ENCODE results near the gene OASL.

DNA sequence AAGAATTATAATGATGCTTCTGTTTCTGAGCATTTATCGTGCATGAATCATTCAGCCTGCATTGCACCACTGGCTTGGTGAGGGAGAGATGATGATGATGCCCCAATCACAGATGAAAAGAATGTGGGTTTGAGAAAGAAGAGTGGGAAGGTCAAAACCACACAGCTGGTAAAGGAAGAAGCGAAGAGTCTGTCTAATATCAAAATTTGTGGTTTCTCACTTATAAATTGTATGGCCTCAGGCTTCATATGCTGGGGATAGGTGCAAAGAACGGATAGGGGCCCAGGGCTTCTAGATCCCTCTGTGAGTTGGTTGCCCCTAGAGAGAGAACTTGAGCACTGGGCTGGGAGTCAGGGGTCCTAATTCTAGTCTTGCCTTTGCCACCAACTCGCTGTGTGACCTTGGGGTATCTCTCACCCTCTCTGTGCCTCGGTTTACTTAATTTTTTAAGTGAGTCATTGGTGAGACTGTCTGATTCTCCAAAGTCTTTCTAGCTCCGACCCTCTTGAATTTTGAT is 2.2 kb downstream of the OASL start:
- TF ChIP-seq CTCF (IDR thresholded peaks at IDR 0.05) = no peak
- TF ChIP-seq POLR2A (IDR thresholded peaks at IDR 0.05) = no peak
